Thyroid gland (tissue), 4 donors: Measurements from ENCODE around the gene URAD.

Experiments used
- POLR2A ChIP-seq, 2 donors: fragments of 450-650 bp; IDR thresholded peaks; one replicate each; pipeline ENCODE4 v1.6.1; 2017; ENCODE audit warnings: antibody characterized with exemption in 2 of 2, mild to moderate bottlenecking in 2 of 2, moderate library complexity in 1 of 2
- TF ChIP-seq, protein P1 (sequence below), 6 experiments: fragments of 200-600 bp in 3 of 6; fragments of 450-650 bp in 3 of 6; sonication (generic) in 3 of 6; IDR thresholded peaks; one replicate each; pipeline ENCODE4 v1.5.1; 2016 to 2019; ENCODE audit warnings: antibody characterized with exemption in 6 of 6, mild to moderate bottlenecking in 2 of 6, inconsistent platforms in 1 of 6, moderate library complexity in 1 of 6

DNA sequence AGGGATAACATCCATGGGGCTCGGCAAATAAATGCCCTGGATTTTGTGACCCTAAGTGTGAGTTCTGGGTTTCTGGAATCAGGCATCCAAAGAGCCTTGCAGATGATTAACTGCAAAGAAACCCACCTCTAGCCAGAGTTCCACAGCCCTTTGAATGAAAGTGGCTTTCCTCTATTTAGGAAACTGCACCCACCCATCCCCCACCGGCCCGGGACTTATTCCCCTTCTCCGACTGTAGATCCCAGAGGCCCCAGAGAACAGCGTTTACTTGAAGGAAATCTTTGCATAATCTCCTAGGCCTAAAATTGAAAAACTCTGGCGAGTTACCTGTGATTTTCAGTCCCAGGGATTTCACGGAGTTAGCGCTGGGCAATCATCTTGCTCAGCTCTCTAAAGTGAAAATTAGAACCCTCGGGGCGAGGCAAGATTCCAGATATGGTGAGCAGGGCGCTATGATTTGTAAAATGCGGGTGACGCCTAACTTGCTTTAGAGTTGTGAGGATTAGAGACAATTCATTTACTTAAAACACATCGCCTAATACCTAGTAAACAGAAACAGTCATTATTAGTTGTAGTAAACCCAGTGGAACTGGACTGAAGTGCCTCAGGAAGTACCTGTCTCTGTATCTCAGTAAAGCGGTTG lies 9.4 kb downstream of the URAD start:
- TF ChIP-seq, protein P1, sequence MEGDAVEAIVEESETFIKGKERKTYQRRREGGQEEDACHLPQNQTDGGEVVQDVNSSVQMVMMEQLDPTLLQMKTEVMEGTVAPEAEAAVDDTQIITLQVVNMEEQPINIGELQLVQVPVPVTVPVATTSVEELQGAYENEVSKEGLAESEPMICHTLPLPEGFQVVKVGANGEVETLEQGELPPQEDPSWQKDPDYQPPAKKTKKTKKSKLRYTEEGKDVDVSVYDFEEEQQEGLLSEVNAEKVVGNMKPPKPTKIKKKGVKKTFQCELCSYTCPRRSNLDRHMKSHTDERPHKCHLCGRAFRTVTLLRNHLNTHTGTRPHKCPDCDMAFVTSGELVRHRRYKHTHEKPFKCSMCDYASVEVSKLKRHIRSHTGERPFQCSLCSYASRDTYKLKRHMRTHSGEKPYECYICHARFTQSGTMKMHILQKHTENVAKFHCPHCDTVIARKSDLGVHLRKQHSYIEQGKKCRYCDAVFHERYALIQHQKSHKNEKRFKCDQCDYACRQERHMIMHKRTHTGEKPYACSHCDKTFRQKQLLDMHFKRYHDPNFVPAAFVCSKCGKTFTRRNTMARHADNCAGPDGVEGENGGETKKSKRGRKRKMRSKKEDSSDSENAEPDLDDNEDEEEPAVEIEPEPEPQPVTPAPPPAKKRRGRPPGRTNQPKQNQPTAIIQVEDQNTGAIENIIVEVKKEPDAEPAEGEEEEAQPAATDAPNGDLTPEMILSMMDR (IDR thresholded peaks at IDR 0.05), result no peak
- no peak for TF ChIP-seq POLR2A (IDR thresholded peaks at IDR 0.05)
